Activated CD4-positive, CD25-positive, alpha-beta regulatory T cell treated with anti-CD3 and anti-CD28 coated beads, Interleukin-2, amount 50 U/mL, for 24 hours (primary cell): ENCODE data around the gene TBL2.
"Not testable (repeated sequence)": the region's sequence is repeated elsewhere in the genome, so short reads cannot be mapped to it uniquely, and the experiment has no call there.

Experiments
- ATAC-seq, 2 donors: fragments of 150-1000 bp; cut with Tn5 transposase; one replicate each; pipeline ENCODE4 v1.10.0; 2021; ENCODE audit warnings: mild to moderate bottlenecking in 1 of 2, moderate library complexity in 1 of 2

TBL2 gene

GRCh38 chr7:73606801-73607691 is 28.7 kb upstream of the TBL2 start:
- ATAC-seq = peak; percentile 64 to 75

GRCh38 chr7:73605601-73606220 is 27.3 kb upstream of the TBL2 start:
- no peak for ATAC-seq

DNA sequence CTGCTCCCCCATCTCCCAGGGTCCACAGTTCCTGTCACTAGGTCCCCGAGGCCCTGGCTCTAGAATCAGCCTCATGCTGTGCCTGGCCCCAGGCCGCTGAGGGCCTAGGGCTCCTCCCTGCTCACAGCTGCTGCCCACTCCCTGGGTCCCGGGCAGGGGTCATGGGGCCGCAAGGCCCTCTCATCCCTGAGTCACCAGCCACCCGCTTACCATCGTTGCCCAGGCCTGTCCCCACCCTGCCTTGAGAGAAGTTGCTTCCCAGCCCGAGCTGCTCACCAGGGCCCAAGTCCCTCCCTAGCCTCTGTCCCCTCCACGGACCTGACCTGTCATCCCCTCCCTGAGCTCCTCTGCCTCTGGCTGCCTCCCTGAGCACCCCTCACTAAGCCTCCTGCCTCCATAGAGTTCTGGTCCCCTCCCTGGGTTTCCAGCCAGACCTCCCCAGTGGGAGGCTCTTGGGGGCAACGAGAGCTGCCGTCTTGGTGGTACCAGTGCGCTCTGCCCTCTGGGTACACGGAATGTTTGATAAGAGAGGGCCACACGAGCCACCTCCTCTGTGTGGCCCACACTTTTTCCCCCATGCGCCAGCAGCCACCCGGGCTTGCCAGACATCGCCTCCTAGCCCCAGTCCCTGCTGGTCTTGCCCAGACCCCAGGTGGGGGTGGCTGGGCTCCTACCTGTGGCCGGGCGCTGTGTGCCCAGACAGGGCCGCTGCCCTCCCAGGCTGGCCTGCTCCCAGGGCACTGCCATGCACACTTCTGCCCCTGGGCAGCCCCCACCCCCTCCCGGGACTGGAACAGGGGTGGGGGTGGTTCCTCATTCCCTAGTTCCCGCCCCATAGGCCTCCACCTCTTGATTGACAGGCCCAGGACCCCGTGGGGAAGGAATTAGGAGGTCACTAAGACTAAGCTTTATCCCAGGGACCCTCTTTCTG is 24.6 kb upstream of the TBL2 start:
- ATAC-seq = no peak

DNA sequence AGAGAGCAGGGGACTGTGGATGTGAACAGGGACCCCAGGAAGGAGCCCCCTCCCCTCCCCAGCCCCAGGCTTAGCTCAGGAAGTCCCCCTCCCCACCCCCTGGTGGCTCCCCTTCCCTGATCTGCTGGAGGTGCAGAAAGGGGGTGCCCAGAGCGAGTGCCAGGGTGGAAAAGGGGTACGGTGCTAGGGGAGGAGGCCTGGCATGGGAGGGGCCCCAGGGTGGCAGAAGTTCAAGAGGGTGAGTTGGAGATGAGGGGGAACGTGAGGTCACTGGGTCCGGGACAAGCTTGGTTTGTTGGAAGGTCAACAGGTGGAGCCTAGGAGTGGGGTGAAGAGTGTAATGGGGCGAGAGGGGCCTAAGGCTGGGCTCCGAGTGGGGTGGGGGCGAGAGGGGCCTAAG is 21.5 kb upstream of the TBL2 start:
- no peak for ATAC-seq

- ATAC-seq = no peak
Measured at GRCh38 chr7:73599151-73599882, 20.9 kb upstream of the TBL2 start.

DNA sequence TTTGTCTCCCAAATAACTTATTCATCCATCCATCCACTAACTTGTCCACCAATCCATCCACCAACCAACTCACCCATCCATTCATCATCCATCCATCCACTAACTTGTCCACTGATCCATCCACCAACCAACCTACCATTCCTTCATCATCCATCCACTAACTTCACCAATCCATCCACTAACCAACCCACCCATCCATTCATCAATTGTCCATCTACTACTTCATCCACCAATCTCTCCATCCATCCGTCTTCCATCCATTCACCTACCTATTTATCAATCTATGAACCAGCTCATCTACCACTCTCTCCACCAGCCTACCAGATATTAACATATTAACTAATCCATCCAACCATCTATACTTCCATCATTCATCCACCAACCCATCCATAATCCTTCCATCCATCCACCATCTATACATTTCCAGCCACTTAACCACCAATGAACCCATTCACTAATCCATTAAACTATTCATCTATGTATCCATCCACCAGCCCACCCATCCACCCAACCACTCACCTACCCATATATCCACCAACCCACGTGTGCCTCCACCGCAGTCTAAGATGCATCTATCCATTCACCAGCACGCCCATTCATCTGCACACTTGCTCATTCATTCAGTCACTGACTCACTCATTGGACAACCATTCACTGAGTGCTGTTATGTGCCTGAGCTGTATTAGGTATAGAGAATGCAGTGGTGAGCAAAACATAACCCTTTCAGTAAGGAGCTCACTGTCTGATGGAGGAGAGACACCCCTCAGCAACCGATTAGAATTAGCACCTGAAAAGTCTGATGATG is 19.8 kb upstream of the TBL2 start:
- no peak for ATAC-seq

GRCh38 chr7:73596191-73597065 is 18.0 kb upstream of the TBL2 start:
- ATAC-seq = no peak

GRCh38 chr7:73595358-73595757 is 17.0 kb upstream of the TBL2 start:
- ATAC-seq = no peak

DNA sequence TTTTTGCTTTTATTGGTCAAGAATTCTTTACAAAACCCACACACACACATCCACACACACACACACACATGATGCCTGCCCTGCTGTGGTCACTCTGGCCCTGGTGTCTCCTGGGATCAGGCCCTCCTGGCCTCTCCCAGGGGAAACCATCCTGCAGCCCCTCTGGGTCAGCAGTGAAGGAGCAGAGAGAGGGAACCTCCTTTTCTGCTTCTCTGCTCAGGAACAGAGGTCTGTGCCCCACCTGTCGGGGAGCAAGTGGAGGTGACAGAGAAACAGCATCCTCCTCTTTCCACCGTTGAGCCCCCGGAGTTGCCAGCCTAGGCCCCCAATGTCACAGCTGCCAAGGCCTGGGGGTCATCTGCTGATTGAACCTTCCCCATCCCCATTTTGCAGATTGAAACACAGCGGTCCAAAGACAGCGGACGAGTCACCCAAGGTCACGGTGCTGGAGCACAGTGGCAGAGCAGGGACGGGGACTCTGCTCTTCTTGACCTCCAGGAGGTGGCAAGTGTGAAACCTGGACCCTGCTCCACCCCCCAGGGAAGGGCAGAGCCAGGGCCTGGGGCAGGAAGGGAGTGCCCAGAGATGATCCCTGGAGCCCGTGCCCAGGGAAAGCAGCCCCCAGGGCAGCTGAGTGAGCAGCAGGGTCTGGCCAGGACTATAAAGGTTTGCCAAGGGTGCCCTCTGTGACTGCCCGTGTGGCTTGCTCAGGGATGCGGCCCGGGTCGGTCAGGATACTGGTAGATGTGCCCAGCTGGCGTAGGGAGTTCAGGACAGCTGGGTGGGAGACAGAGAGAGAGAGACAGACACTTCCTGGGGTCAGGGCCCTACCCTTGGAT is 15.0 kb upstream of the TBL2 start:
- ATAC-seq = no peak

GRCh38 chr7:73586911-73587310 is 8.5 kb upstream of the TBL2 start:
- ATAC-seq = no peak

GRCh38 chr7:73585196-73585595 is 6.8 kb upstream of the TBL2 start:
- no peak for ATAC-seq

GRCh38 chr7:73582664-73583202 is 4.4 kb upstream of the TBL2 start:
- ATAC-seq = no peak

DNA sequence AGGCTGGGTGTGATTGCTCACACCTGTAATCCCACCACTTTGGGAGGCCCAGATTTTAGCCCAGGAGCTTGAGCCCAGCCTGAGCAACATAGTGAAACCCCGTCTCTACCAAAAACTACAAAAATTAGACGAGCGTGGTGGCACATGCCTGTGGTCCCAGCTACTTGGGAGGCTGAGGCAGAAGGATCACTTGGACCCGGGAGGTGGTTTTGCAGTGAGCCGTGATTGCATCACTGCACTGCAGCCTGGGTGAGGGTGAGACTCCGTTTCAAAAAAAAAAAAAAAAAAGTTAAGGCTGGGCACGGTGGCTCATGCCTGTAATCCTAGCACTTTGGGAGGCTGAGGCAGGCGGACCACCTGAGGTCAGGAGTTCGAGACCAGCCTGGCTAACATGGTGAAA is 2.6 kb upstream of the TBL2 start:
- not testable (repeated sequence) for ATAC-seq

DNA sequence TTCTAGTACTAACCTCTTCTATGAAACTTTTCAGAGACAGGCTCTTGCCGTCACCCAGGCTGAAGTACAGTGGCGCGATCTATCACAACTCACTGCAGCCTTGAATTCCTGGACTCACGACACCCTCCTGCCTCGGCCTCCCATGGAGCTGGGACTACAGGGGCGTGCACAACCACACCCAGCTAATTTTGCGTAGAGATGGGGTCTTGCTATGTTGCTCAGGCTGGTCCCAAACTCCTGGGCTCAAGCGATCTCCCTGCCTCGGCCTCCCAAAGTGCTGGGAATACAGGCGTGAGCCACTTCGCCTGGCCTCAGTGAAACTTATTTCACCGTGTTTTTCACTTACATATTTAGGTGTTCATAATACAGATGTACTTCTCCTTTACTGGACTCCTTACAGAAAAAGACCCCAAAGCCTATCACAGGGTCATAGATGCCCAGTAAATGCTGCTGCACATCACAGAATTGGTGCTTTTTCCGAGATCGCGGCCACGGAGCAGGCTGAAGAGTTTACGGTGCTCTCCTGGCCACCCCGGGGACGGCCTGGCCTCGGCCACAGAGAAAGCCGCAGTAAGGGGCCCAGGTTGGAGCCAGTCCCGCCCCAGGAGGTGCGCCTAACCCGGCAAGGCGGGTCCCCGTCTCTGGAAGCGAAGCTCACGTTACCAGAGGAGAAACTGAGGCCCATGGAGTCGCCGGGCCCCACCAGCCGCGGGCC is 595 bp downstream of the TBL2 start:
- peak in 1 of 2 donors; percentile 8 for ATAC-seq

DNA sequence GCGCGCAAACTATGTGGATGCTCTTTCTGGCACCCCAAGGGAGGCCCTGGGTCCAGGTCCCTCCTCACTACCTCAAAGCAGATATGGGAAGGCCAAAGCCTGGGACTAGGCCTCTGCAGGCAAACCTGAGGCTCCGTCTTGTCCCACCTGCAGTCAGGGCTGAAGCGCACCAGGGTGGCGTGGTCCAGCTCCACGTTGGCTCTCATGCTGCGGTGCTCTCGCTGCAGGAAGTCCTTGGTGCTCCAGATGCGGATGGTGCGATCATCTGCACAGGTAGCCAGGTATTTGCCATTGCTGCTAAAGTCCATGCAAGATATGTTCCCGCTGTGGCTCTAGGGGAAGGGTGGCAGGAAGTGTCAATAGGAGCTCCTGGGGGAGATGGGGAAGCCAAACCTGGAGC is 4.6 kb downstream of the TBL2 start:
- no peak for ATAC-seq

GRCh38 chr7:73573276-73573675 is 5.1 kb downstream of the TBL2 start:
- no peak for ATAC-seq

DNA sequence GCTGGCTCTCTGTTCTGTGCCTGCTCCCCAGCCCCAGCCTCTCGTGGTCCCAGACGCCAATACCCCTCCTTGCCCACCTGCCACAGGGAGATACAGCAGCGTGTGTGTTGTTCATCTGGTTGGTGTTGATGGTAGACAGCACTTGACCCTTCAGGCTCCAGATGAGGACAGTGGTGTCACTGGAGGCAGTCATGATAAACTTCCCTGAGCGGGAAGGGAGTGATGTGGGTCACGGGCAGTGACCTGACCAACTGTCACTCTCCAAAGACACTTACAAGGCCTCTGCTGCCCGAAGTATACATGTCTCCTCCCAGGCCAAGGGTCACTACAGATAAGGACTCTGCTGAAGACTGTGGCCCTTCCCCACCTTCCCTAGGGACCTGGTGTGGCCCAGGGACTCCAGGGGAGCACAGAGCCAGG is 5.6 kb downstream of the TBL2 start:
- no peak for ATAC-seq

DNA sequence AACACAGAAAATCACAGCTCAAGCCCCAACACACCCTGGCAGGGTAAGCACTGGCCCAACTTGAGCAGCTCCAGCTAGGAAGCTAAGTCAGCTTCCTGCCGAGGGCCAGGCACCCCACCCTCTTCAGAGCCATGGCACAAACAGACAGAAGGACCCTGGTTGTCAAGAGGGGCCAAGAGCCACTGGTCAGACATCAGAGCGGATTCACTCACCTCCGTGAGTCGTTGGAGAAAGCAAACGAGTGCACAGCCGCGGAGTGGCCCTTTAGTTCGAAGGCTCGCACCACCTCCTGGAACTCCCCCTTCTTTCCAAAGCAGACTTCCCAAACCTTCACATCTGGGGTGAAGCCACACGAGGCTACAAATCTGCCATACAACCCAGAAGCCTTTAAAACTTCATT is 7.4 kb downstream of the TBL2 start:
- ATAC-seq = no peak

DNA sequence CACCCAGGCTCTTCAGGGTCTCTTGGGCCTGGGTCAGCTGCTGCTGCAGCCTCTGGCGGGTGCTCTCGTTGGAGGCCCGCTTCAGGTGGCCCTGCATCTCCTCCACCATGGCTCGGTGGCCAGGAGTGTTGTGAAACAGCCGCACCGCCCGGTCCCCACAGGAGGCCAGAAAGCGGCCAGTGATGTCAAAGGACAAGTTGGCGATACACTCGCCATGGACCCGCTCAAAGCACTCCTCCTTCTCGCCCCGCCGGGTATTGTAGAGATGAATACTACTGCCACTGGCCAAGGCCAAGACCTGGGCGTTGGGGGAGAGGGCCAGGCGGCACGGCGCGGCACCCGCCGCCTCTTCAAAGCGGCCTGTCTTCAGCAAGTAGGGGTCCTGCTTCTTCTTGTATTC is 7.9 kb downstream of the TBL2 start:
- ATAC-seq = no peak
